IPS DF 19.7 (cell line): Measurements from ENCODE around the gene UGT1A1.
A peak's percentile ranks its signal among the peaks of the same experiment; 100 is the strongest.
"Not testable (repeated sequence)": the region's sequence is repeated elsewhere in the genome, so short reads cannot be mapped to it uniquely, and the experiment has no call there.

Experiments
- DNase-seq: peaks from one replicate; pipeline ENCODE4 v3.0.0-alpha.2; 2013; ENCODE audit warnings: low read depth, low spot score

The UGT1A1 gene

DNA sequence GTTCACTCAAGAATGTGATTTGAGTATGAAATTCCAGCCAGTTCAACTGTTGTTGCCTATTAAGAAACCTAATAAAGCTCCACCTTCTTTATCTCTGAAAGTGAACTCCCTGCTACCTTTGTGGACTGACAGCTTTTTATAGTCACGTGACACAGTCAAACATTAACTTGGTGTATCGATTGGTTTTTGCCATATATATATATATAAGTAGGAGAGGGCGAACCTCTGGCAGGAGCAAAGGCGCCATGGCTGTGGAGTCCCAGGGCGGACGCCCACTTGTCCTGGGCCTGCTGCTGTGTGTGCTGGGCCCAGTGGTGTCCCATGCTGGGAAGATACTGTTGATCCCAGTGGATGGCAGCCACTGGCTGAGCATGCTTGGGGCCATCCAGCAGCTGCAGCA lies at the start of gene UGT1A1:
TSS of gene UGT1A1 (plus strand) at position 228 of the 400 bp plus-strand sequence. CDS start at position 246, 18 bp downstream.
- DNase-seq, result no peak

DNA sequence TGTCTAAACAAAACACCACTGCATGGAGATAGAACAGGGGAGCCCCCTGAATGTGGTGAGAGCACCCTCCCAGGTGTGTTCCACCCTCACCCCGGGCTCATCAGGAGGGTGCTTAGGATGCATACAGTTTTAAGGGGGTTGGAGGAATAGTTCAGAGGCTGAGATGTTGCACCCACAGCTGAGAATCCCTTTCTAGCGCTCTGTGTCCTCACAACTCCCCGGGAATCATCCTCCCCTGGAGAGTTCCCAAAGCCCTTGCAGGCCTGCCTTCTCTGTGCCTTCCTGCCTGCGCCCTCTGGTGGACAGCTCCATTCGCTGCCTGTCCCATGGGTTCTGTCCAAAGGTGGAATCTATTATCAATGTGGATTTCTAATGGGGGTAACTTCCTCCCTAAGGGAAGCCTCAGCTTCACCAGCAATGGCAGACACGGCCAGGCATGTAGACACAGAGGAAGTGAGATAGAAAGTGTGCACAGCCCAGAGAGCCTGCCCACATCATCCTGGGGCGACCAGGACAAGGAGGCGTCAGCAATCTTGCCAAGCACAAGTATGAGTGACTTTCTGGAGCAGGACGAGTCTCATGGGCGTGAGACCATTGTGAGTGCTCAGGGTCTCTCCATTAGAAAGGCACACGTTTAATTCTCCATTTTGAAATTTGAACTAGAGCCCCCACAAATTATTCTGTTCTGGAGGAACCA lies 48.6 kb upstream of the UGT1A1 start:
- peak; percentile 9 for DNase-seq

DNA sequence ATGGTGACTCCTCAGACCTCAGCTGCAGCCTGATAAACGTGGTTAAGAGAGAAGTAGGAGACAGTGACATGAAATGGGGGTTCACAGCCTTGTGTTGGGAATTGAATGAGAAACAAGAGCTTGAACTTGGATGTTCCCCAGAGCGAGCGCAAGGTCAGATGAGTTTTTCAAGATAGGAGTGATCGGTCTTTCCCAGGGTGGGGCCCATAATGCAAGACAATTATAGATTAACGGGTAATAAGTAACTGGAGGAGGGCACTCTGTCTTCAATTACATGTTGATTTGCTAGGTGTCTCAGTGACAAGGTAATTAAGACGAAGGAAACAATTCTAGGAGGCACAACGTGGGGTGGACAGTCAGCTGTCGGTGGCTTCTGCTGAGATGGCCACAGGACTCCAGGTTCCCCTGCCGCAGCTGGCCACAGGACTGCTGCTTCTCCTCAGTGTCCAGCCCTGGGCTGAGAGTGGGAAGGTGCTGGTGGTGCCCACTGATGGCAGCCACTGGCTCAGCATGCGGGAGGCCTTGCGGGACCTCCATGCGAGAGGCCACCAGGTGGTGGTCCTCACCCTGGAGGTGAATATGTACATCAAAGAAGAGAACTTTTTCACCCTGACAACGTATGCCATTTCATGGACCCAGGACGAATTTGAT lies 47.3 kb upstream of the UGT1A1 start, which contains the start of gene UGT1A5:
TSS of gene UGT1A5 (plus strand) at position 297 of the 651 bp plus-strand sequence. CDS start at position 382, 85 bp downstream.
- DNase-seq, result no peak

DNA sequence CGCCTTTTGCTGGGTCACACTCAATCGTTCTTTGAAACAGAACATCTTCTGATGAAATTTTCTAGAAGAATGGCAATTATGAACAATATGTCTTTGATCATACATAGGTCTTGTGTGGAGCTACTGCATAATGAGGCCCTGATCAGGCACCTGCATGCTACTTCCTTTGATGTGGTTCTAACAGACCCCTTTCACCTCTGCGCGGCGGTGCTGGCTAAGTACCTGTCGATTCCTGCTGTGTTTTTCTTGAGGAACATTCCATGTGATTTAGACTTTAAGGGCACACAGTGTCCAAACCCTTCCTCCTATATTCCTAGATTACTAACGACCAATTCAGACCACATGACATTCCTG lies 46.8 kb upstream of the UGT1A1 start:
- DNase-seq, result no peak

DNA sequence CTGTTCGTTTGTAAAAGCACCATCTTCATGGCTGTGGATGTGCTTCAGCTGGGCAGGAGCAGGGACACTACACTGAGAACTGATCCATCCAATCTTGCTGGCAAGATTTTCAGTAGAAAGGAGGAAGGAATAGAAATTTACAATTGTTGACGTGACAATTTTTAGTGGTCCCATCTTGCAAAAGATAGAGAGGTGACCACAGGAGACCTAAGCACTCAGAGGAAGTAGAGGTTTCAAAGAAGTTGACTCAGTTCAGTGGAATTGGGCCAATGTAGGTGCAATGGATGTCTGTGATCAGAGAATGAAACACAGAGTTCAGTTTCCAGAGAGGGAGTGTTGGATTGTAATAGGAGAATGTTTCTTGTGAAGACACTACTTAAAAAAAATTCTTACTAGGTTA lies 45.9 kb upstream of the UGT1A1 start:
- DNase-seq, result no peak

DNA sequence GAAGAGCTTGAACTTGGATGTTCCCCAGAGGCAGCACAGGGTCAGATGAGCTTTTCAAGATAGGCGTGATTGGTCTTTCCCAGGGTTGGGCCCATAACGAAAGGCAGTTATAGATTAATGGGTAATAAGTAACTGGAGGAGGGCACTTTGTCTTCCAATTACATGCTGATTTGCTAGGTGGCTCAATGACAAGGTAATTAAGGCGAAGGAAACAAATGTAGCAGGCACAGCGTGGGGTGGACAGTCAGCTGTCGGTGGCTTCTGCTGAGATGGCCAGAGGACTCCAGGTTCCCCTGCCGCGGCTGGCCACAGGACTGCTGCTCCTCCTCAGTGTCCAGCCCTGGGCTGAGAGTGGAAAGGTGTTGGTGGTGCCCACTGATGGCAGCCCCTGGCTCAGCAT lies 41.5 kb upstream of the UGT1A1 start, which contains the start of gene UGT1A4:
TSS of gene UGT1A4 (plus strand) at position 185 of the 400 bp plus-strand sequence. CDS start at position 270, 85 bp downstream.
- DNase-seq, result no peak

DNA sequence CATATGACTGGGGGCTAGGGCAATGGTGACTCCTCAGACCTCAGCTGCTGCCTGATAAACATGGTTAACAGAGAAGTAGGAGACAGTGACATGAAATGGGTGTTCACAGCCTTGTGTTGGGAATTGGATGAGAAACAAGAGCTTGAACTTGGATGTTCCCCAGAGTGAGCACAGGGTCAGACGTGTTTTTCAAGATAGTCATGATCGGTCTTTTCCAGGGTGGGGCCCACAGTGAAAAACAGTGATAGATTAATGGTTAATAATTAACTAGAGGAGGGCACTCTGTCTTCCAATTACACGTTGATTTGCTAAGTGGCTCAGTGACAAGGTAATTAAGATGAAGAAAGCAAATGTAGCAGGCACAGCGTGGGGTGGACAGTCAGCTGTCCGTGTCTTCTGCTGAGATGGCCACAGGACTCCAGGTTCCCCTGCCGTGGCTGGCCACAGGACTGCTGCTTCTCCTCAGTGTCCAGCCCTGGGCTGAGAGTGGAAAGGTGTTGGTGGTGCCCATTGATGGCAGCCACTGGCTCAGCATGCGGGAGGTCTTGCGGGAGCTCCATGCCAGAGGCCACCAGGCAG lies 31.3 kb upstream of the UGT1A1 start, which contains the start of gene UGT1A3:
TSS of gene UGT1A3 (plus strand) at position 320 of the 579 bp plus-strand sequence. CDS start at position 405, 85 bp downstream.
- no peak for DNase-seq

DNA sequence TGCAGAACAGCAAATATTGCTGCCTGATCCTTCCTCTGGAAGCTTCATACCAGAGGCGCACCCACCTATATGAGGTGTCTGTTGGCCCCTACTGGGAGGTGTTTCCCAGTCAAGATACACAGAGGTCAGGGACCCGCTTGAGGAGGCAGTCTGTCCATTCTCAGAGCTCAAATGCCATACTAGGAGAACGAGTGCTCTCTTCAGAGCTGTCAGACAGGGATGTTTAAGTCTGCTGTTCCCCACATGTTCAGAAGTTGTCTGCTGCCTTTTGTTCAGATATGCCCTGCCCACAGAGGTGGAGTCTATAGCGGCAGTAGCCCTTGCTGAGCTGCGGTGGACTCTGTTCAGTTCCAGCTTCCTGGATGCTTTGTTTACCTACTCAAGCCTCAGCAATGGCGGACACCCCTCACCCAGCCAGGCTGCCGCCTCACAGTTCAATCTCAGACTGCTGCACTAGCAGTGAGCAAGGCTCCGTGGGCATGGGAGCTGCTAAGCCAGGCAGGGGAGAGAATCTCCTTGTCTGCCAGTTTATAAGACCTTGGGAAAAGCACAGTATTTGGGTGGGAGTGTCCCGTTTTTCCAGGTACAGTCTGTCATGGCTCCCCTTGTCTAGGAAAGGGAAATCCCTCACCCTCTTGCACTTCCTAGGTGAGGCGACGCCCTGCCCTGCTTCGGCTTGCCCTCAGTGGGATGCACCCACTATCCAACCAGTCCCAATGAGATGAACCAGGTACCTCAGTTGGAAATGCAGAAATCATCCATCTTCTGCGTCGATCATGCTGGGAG lies 23.0 kb upstream of the UGT1A1 start:
- not testable (repeated sequence) for DNase-seq

DNA sequence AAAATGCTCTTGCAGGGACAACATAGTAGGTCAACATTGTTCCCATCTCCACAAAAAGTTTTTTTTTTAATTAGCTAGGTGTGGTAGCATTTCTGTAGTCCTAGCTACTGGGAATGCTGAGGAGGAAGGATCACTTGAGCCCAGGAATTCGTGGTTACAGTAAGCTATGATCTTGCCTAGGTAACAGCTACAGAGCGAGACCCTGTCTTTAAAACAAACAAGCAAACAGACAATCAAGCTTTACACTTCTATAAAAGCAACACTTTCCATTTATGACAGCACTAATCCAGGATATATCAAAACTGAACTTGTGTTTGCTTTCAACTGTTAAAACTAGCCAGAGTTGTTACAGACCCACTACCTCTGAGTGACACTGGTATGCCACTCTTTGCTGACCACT lies 19.2 kb upstream of the UGT1A1 start:
- DNase-seq, result no peak

DNA sequence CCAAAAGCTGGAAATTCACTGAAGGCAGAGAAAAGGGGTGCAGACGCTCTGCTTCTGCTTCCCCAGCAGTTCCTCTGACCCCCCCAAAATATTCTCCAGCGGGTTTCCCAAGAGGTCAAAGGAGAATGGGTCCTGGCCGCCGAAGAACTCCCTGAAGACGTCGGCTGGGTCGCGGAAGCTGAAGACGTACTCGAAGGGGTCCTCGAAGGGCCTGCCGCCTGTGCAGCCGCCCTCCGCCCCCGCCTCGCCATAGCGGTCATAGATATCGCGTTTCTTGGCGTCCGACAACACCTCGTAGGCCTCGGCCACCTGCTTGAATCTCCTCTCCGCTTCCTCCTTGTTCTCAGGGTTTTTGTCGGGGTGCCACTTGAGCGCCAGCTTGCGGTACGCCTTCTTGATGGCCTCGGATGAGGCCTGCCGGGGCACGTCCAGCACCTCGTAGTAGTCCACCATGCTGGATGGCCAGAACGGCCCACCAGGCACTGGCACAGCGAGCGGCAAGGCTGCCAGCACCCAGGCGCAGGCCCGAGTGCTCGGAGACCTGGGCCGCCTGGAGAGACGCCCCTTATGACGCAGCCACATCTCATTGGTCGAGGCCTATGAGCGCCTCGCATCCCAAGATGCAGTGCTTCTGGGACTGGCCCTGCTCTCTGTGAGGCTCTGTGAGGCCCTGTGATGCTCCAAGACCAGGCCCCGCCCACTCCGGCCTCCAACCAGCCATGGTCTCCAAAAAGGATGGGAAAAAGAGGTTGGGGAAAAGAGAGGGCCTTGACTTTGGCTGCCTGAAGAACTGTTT lies 16.4 kb upstream of the UGT1A1 start:
- no peak for DNase-seq

DNA sequence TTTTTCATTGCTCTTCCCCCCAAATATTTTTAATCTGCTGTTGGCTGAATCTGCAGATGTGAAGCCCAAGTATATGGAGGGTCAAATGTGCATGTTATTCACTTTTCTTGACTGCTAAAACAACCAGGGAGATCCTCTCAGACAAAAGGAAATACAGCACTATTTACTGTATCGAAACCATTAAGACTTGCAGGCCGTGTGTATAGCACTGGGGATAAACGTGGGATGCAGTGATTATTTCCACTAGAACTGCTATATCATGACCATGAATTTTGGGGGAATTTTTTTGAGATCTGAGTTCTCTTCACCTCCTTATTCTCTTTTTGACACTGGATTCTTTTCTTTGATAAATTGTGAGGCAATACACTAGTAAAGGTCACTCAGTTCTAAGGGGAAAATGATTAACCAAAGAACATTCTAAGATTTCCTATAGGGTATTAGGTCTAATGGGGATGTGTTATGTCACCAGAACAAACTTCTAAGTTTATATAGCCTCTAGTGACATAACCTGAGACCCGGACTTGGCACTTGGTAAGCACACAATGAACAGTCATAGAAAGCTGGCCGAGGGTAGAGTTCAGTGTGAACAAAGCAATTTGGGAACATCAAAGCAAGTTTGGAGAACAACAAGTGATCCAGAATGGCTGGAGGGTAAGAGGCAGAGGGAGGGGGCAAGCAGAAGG lies 14.9 kb upstream of the UGT1A1 start:
- no peak for DNase-seq

DNA sequence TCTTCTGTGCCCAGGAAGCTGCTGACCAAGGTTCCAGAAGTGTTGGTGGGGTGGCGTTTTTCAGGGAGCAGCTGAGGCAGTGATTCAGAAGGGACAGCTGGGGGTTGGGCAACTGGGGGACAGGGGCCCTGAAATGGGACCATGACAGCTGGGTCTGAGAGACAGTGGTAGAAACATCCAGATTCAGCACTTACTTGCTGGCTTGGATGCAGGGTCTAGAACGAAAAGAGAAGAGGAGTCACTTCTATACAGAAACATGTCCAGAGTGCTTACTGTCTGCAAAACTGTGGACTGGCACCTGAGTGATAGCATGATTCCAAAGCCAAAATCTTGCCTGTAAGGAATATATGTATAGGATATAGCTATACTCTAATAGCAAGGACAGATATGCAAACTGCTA lies 14.2 kb upstream of the UGT1A1 start:
- DNase-seq, result not testable (repeated sequence)

DNA sequence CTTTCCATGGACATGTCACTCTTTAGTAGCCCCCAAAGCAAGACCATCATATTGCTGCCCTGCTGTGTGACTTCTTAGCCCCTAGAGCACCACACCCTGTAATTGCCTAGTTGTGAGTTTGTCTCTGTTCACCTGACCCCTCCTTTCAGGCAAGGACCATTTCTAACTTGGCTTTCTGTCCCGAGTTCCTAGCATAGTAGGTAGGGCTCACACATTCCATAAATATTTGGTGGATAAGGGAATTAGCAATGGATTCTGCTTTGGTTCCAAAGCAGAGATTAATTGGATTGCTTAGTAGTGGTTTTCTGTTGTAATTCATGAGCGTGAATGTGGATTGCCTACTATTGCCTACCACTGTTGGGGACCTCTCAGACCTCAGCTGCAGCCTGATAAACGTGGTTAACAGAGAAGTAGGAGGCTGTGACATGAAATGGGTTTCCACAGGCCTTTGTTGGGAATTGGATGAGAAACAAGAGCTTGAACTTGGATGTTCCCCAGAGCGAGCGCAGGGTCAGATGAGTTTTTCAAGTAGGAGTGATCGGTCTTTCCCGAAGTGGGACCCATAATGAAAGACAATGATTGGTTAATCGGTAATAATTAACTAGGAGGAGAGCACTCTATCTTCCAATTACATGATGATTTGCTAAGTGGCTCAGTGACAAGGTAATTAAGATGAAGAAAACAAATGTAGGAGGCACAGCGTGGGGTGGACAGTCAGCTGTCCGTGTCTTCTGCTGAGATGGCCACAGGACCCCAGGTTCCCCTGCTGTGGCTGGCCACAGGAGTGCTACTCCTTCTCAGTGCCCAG lies 13.4 kb upstream of the UGT1A1 start:
- DNase-seq, result no peak

DNA sequence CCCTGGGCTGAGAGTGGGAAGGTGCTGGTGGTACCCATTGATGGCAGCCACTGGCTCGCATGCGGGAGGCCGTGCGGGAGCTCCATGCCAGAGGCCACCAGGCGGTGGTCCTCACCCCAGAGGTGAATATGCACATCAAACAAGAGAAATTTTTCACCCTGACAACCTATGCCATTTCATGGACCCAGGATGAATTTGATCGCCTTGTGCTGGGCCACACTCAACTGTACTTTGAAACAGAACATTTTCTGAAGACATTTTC lies 12.9 kb upstream of the UGT1A1 start:
- DNase-seq, result no peak

DNA sequence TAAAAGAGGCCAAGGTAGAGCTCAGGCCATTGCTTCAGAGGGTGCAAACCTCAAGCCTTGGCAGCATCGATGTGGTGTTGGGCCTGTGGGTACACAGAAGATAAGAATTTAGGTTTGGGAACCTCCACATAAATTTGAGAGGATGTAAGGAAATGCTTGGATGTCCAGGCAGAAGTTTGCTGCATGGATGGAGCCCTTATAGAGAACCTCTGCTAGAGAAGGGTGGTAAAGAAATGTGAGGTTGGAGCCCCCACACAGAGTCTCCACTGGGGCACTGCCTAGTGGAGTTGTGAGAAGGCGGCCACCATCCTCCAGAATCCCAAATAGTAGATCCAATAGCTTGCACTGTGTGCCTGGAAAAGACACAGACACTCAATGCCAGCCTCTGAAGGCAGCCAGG lies 9.4 kb upstream of the UGT1A1 start:
- DNase-seq, result not testable (repeated sequence)

DNA sequence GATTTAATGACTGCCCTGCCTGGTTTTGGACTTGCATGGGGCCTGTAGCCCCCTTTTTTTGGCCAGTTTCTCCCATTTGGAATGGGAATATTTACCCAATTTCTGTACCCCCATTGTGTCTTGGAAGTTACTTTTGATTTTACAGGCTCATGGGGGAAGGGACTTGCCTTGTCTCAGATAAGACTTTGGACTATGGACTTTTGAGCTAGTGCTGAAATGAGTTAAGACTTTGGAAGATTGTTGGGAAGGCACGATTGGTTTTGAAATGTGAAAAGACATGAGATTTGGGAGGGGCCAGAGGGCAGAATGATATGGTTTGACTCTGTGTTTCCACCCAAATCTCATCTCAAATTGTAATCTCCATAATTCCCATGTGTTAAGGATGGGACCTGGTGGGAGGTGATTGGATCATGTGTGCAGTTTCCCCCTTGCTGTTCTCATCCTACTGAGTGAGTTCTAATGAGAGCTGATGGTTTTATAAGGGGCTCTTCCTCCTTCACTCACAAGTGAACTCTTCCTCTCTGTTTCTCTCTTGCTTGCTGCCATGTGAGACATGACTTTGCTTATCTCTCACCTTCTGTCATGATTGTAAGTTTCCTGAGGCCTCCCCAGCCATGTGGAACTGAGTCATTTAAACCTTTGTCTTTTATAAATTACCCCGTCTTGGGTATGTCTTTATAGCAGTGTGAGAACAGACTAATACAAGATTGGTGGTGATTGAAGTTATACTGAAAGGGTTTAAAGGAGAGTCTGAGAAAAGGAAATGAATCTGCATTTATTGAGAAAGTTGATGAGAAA lies 8.7 kb upstream of the UGT1A1 start:
- DNase-seq, result not testable (repeated sequence)

DNA sequence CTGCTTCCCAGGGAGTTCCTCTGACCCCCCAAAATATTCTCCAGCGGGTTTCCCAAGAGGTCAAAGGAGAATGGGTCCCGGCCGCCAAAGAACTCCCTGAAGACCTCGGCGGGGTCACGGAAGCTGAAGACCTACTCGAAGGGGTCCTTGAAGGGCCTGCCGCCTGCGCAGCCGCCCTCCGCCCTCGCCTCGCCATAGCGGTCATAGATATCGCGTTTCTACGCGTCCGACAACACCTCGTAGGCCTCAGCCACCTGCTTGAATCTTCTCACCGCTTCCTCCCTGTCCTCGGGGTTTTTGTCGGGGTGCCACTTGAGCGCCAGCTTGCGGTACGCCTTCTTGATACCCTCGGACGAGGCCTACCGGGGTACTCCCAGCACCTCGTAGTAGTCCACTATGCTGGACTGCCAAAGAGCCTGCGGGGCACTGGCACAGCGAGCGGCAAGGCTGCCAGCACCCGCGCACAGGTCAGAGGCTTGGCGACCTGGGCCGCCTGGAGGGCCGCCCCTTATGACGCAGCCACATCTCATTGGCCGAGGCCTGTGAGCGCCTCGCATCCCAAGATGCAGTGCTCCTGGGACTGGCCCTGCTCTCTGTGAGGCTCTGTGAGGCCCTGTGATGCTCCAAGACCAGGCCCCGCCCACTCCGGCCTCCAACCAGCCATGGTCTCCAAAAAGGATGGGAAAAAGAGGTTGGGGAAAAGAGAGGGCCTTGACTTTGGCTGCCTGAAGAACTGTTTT lies 5.0 kb upstream of the UGT1A1 start:
- DNase-seq, result no peak

DNA sequence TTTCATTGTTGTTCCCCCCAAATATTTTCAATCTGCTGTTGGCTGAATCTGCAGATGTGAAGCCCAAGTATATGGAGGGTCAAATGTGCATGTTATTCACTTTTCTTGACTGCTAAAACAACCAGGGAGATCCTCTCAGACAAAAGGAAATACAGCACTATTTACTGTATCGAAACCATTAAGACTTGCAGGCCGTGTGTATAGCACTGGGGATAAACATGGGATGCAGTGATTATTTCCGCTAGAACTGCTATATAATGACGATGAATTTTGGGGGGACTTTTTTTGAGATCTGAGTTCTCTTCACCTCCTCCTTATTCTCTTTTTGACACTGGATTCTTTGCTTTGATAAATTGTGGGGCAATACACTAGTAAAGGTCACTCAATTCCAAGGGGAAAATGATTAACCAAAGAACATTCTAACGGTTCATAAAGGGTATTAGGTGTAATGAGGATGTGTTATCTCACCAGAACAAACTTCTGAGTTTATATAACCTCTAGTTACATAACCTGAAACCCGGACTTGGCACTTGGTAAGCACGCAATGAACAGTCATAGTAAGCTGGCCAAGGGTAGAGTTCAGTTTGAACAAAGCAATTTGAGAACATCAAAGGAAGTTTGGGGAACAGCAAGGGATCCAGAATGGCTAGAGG lies 3.5 kb upstream of the UGT1A1 start:
- no peak for DNase-seq
